ENCODE results near the gene CNST.
"Not testable (repeated sequence)": the region's sequence is repeated elsewhere in the genome, so short reads cannot be mapped to it uniquely, and the experiment has no call there.

CNST gene

DNA sequence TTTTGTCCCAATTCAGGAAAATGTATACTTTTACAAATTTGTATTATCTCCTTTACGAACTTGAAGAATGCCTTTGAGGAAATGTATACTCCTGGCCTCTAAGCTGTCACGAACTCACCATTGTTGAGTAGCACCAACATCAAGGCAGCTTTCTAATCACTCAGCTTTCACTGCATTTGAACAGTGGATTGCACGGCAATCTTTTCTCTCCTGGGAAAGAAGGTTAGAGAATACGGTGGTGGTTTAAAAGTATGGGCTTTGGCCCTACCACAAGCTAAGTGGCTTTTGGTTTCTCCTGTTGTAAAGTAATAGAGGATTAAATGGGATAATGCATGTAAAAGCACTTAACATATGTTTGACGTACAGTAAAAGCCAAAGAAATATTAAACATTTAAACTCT lies 57.8 kb downstream of the CNST start:
- no peak for DNase-seq (ENCODE audit: low spot score)

DNA sequence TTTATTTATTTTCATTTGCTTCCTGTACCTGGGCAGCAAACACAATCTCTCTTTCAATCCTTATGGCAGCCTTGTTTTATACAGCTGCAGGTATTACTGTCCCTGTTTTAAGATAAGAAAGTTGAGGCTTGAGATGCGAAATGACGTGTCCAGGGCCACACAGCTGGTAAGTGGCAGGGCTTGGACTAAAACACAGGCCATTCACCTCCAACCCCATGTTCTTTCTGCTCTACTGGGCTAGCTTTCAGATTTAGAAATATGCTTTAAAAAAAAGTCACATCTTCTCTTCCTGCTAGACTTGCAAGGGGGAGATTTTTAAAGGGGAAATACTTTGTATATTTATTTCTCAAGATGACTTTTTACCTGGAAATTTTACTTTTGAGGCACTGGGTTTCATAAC lies 62.8 kb downstream of the CNST start:
- DNase-seq (ENCODE audit: low spot score): no peak

GRCh38 chr1:246629976-246630375 lies 63.7 kb downstream of the CNST start:
- DNase-seq (ENCODE audit: low spot score): no peak

- no peak for DNase-seq (ENCODE audit: low spot score)
Measured at GRCh38 chr1:246631426-246631825, 65.2 kb downstream of the CNST start.

- no peak for DNase-seq (ENCODE audit: low spot score)
Measured at GRCh38 chr1:246632281-246633168, 66.3 kb downstream of the CNST start.

DNA sequence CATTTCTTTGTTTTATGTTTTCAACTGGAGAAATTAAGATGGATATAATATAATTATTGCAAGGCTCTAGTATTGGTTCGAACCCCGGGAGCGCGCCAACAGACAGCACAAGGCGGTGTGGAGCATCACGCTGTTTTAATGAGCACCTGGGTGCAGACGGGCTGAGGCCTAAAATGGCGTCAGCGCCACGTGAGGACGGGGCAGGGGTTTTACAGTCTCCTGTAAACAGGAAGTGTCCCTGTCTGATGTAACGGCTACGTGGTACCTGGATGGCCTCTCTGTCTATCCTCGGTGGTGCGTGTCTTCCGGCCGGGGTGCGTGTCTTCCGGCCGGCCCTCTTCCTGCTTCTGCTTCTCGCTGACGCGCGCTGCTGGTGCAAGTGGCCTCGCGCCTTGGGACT lies 68.4 kb downstream of the CNST start:
- DNase-seq (ENCODE audit: low spot score): not testable (repeated sequence)

DNA sequence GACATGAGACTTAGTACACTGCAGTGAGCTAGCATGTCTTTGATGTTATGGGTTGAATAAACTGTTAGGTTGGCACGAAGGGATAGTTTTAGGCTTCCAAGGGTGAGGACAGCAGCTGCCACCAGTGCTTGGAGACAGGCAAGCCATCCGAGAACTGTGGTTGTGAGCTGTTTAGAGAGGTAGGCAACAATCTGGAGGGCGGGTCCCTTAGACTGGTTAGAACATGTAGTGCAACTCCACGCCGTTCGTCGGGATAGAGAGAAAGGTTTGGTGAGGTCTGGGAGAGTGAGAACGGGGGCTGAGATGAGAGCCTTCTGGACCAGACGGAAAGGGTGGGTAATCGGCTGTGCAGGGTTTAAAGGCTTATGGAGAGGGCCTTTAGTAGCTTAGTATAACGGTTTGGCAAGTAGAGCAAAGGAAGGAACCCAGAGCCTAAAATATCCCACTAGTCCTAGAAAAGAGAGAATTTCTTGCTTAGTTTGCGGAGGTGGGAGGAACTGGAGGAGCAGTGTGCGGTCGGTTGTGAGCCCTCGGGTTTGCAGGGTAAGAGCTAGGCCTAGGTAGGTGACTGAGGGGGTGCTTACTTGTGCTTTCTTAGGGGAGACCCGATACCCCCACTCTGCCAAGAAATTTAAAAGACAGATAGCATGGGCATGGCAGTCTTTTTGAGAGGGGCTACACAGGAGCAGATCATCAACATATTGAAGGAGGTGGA lies 72.8 kb downstream of the CNST start:
- no peak for DNase-seq (ENCODE audit: low spot score)

- DNase-seq (ENCODE audit: low spot score): no peak
Measured at GRCh38 chr1:246639732-246640131, 73.5 kb downstream of the CNST start.

DNA sequence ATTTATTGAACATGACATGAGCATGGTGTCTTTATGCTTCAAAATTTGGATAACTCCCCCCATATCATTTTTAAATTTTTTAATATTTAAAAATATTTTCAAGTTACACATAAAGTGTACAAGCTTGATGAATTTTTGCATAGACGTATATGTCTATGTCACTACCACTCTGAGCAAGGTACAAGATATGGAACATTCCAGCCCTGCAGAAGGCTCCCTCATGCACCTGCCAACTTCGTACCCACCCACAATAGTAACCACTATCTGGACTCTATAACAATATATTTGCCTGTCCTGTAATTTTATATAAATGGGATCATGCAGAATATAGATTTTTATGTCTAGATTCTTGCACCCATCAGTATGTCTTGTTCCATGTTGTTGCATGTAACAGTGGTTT lies 74.5 kb downstream of the CNST start:
- no peak for DNase-seq (ENCODE audit: low spot score)

- DNase-seq (ENCODE audit: low spot score): no peak
Measured at GRCh38 chr1:246641394-246641793, 75.1 kb downstream of the CNST start.

- DNase-seq (ENCODE audit: low spot score): no peak
Measured at GRCh38 chr1:246642719-246643118, 76.5 kb downstream of the CNST start.

DNA sequence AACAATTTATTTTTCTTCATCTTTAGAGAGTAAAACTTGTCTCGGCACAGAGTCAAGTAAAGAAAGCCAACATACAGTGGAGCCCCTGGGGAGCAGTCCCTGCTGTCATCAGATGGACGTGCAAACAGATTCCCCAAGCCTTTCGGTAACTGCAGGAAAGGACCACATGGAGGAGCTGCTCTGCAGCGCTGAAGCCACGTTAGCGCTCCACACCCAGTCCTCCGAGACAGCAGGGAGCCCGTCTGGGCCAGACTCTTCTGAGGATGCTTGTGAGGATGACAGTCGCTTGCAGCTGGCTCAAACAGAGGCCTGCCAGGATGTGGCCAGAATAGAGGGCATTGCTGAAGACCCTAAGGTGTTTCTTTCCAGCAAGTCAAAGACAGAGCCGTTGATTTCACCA lies 80.9 kb downstream of the CNST start:
- DNase-seq (ENCODE audit: low spot score): no peak

GRCh38 chr1:246647513-246647912 lies 81.3 kb downstream of the CNST start:
- DNase-seq (ENCODE audit: low spot score): no peak

GRCh38 chr1:246651012-246651695 lies 84.9 kb downstream of the CNST start:
- DNase-seq (ENCODE audit: low spot score): peak; percentile 37

GRCh38 chr1:246658567-246658966 lies 92.3 kb downstream of the CNST start:
- DNase-seq (ENCODE audit: low spot score): no peak

- DNase-seq (ENCODE audit: low spot score): peak; percentile 28
Measured at GRCh38 chr1:246659594-246660140, 93.4 kb downstream of the CNST start.

DNA sequence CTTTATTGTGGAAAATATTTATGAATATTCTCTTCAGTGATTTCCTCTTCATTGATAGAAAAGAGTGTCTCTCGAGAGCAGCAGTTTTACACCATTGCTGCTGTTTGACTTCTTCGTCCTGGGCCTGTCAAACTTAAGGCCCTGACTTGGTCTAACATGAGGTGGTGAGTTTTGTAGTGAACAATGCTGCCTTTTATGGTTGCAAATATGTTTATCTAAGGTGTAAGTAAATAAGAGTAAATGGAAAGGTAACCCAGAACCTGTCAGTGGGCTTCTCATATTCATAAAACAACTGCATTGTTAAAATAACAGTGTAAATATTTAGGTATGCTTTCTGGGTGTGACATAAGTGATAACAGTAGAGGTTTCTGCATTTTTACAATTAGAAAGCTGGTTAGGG lies 95.2 kb downstream of the CNST start:
- DNase-seq (ENCODE audit: low spot score): no peak

DNA sequence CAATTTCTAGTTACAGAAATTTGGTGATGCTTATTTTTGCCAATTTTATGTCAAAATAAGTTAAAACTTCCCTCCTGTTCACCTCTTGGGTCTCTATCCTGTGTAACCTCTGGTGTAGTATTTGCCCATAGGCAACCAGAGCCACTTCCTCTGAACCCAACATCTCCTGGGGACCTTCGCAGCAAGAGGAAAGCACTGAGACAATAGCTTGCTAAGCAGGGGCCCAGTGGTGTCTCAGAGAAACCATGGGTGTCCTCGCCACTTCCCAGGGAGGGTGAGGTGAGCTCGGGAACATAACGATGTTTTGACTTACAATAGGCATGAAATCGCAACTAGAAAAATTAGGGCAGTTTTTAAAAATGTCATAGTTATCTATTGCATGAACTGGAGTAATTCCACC lies 101.5 kb downstream of the CNST start:
- no peak for DNase-seq (ENCODE audit: low spot score)

- no peak for DNase-seq (ENCODE audit: low spot score)
Measured at GRCh38 chr1:246669659-246670058, 103.4 kb downstream of the CNST start.

DNA sequence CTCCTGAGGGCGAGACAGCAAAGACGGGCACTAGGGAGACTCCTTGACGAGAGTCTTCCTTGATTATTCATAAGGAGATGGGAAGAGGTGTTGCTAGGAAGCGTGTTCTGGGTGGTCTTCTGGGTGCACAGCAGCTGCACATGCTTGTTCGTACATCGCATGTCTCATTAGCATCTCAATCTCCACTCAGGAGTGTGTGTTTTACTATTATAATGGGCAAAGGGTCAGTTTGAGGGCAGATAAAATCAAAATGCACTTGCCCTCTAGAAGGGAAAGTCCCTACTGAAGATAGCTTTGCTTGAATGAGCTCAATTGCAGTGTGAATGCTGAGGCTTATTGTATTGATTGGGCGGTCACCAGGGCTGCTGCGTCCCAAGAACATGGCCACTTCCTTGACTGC lies 107.8 kb downstream of the CNST start:
- no peak for DNase-seq (ENCODE audit: low spot score)

GRCh38 chr1:246677842-246678241 lies 111.6 kb downstream of the CNST start:
- DNase-seq (ENCODE audit: low spot score): no peak
